ENCODE measurements around the gene UBE2D3.
"Not testable (repeated sequence)": the region's sequence is repeated elsewhere in the genome, so short reads cannot be mapped to it uniquely, and the experiment has no call there.

- TF ChIP-seq SIN3A (IDR thresholded peaks at IDR 0.05; ENCODE audit: borderline replicate concordance, insufficient read depth, low read depth, low read length); POLR2AphosphoS5 (IDR thresholded peaks at IDR 0.05; ENCODE audit: low read depth, low read length); CTCF (IDR thresholded peaks at IDR 0.05); REST (IDR thresholded peaks at IDR 0.05; ENCODE audit: insufficient read depth in 1 of 2, low read depth in 2 of 2, low read length in 1 of 2): not testable (repeated sequence)
Observed at GRCh38 chr4:102819100-102819499, 8.3 kb downstream of the UBE2D3 start.
